HEK293 (cell line): Measurements from ENCODE around the gene NOTCH3.
A peak's percentile ranks its signal among the peaks of the same experiment; 100 is the strongest.

ENCODE experiments used
- FEZF1 ChIP-seq: fragments of 450-650 bp; formaldehyde crosslinking; IDR thresholded peaks from 2 replicates; pipeline ENCODE4 v1.5.1; 2016; ENCODE audit warnings: missing biosample characterization, missing genetic modification characterization
- GFI1B ChIP-seq: fragments of 450-650 bp; formaldehyde crosslinking; IDR thresholded peaks from 2 replicates; pipeline ENCODE4 v1.5.1; 2016; ENCODE audit warnings: missing biosample characterization, missing genetic modification characterization
- GLIS2 ChIP-seq: fragments of 450-650 bp; formaldehyde crosslinking; IDR thresholded peaks from 2 replicates; pipeline ENCODE4 v1.5.1; 2016; ENCODE audit warnings: missing biosample characterization, missing genetic modification characterization
- KLF8 ChIP-seq: fragments of 450-650 bp; formaldehyde crosslinking; IDR thresholded peaks from 2 replicates; pipeline ENCODE4 v1.5.1; 2016; ENCODE audit warnings: missing biosample characterization, missing genetic modification characterization
- KLF9 ChIP-seq: fragments of 450-650 bp; formaldehyde crosslinking; IDR thresholded peaks from 2 replicates; pipeline ENCODE4 v1.5.1; 2016; ENCODE audit warnings: missing biosample characterization, missing genetic modification characterization, low read depth
- MYNN ChIP-seq: fragments of 450-650 bp; formaldehyde crosslinking; IDR thresholded peaks from 2 replicates; pipeline ENCODE4 v1.5.1; 2016; ENCODE audit warnings: missing biosample characterization, missing genetic modification characterization, borderline replicate concordance
- MZF1 ChIP-seq: fragments of 450-650 bp; formaldehyde crosslinking; IDR thresholded peaks from 2 replicates; pipeline ENCODE4 v1.5.1; 2017; ENCODE audit warnings: missing biosample characterization, missing genetic modification characterization, borderline replicate concordance
- PRDM4 ChIP-seq: fragments of 450-650 bp; formaldehyde crosslinking; IDR thresholded peaks from 2 replicates; pipeline ENCODE4 v1.5.1; 2017; ENCODE audit warnings: missing biosample characterization, missing genetic modification characterization
- SALL2 ChIP-seq: fragments of 450-650 bp; formaldehyde crosslinking; IDR thresholded peaks from 2 replicates; pipeline ENCODE4 v1.5.0; 2017; ENCODE audit warnings: missing biosample characterization, mild to moderate bottlenecking, missing genetic modification characterization, borderline replicate concordance
- SCRT2 ChIP-seq: fragments of 450-650 bp; formaldehyde crosslinking; IDR thresholded peaks from 2 replicates; pipeline ENCODE4 v1.5.1; 2016; ENCODE audit warnings: missing biosample characterization, missing genetic modification characterization
- SETDB1 ChIP-seq: IDR thresholded peaks from one replicate; pipeline ENCODE4 v1.6.1; 2017; ENCODE audit warnings: mild to moderate bottlenecking, low read length, moderate library complexity, mixed read lengths; ENCODE audit not compliant: insufficient read length
- SP2 ChIP-seq: fragments of 450-650 bp; formaldehyde crosslinking; IDR thresholded peaks from 2 replicates; pipeline ENCODE4 v1.5.1; 2016; ENCODE audit warnings: missing biosample characterization, missing genetic modification characterization
- WT1 ChIP-seq: fragments of 450-650 bp; formaldehyde crosslinking; IDR thresholded peaks from 2 replicates; pipeline ENCODE4 v1.5.1; 2016; ENCODE audit warnings: missing biosample characterization, missing genetic modification characterization
- ZBTB48 ChIP-seq: fragments of 450-650 bp; formaldehyde crosslinking; IDR thresholded peaks from 2 replicates; pipeline ENCODE4 v1.5.1; 2016; ENCODE audit warnings: missing biosample characterization, missing genetic modification characterization
- ZBTB49 ChIP-seq: fragments of 450-650 bp; formaldehyde crosslinking; IDR thresholded peaks from 2 replicates; pipeline ENCODE4 v1.5.1; 2016; ENCODE audit warnings: missing biosample characterization, missing genetic modification characterization, low read depth
- ZBTB8A ChIP-seq: fragments of 450-650 bp; formaldehyde crosslinking; IDR thresholded peaks from 2 replicates; pipeline ENCODE4 v1.5.1; 2016; ENCODE audit warnings: missing biosample characterization, missing genetic modification characterization
- ZFP69B ChIP-seq: fragments of 450-650 bp; formaldehyde crosslinking; IDR thresholded peaks from 2 replicates; pipeline ENCODE4 v1.5.1; 2016; ENCODE audit warnings: missing biosample characterization, missing genetic modification characterization
- ZNF133 ChIP-seq: fragments of 450-650 bp; formaldehyde crosslinking; IDR thresholded peaks from 2 replicates; pipeline ENCODE4 v1.5.1; 2016; ENCODE audit warnings: missing biosample characterization, missing genetic modification characterization
- ZNF169 ChIP-seq: fragments of 450-650 bp; formaldehyde crosslinking; IDR thresholded peaks from 2 replicates; pipeline ENCODE4 v1.5.1; 2016; ENCODE audit warnings: missing biosample characterization, missing genetic modification characterization
- ZNF18 ChIP-seq: fragments of 450-650 bp; formaldehyde crosslinking; IDR thresholded peaks from 2 replicates; pipeline ENCODE4 v1.5.1; 2016; ENCODE audit warnings: missing biosample characterization, missing genetic modification characterization
- ZNF24 ChIP-seq: fragments of 450-650 bp; formaldehyde crosslinking; IDR thresholded peaks from 2 replicates; pipeline ENCODE4 v1.5.1; 2016; ENCODE audit warnings: missing biosample characterization, missing genetic modification characterization
- ZNF266 ChIP-seq: fragments of 450-650 bp; formaldehyde crosslinking; IDR thresholded peaks from 2 replicates; pipeline ENCODE4 v1.5.1; 2016; ENCODE audit warnings: missing biosample characterization, missing genetic modification characterization, low read depth
- ZNF394 ChIP-seq: fragments of 450-650 bp; formaldehyde crosslinking; IDR thresholded peaks from 2 replicates; pipeline ENCODE4 v1.5.1; 2016; ENCODE audit warnings: missing biosample characterization, missing genetic modification characterization, mild to moderate bottlenecking, moderate library complexity, borderline replicate concordance
- ZNF530 ChIP-seq: fragments of 450-650 bp; formaldehyde crosslinking; IDR thresholded peaks from 2 replicates; pipeline ENCODE4 v1.5.1; 2016; ENCODE audit warnings: low read depth, missing biosample characterization, missing genetic modification characterization
- ZNF555 ChIP-seq: fragments of 450-650 bp; formaldehyde crosslinking; conservative IDR thresholded peaks from 2 replicates; pipeline ENCODE4 v1.5.1; 2017; ENCODE audit warnings: missing biosample characterization, mild to moderate bottlenecking, missing genetic modification characterization, inconsistent platforms
- ZNF560 ChIP-seq: fragments of 450-650 bp; formaldehyde crosslinking; IDR thresholded peaks from 2 replicates; pipeline ENCODE4 v1.5.1; 2017; ENCODE audit warnings: missing biosample characterization, missing genetic modification characterization, borderline replicate concordance
- ZNF580 ChIP-seq: fragments of 450-650 bp; formaldehyde crosslinking; IDR thresholded peaks from 2 replicates; pipeline ENCODE4 v1.5.1; 2016; ENCODE audit warnings: missing biosample characterization, missing genetic modification characterization
- ZNF585B ChIP-seq: fragments of 450-650 bp; formaldehyde crosslinking; IDR thresholded peaks from 2 replicates; pipeline ENCODE4 v1.5.1; 2016; ENCODE audit warnings: missing biosample characterization, missing genetic modification characterization
- ZNF624 ChIP-seq: fragments of 450-650 bp; formaldehyde crosslinking; IDR thresholded peaks from 2 replicates; pipeline ENCODE4 v1.5.1; 2017; ENCODE audit warnings: missing biosample characterization, missing genetic modification characterization
- ZNF658 ChIP-seq: fragments of 450-650 bp; formaldehyde crosslinking; IDR thresholded peaks from 2 replicates; pipeline ENCODE4; 2016; ENCODE audit warnings: missing biosample characterization, missing genetic modification characterization
- ZNF768 ChIP-seq: fragments of 450-650 bp; formaldehyde crosslinking; IDR thresholded peaks from 2 replicates; pipeline ENCODE4 v1.5.1; 2018; ENCODE audit warnings: missing biosample characterization, mild to moderate bottlenecking, missing genetic modification characterization
- ZNF776 ChIP-seq: fragments of 450-650 bp; formaldehyde crosslinking; IDR thresholded peaks from 2 replicates; pipeline ENCODE4 v1.5.0; 2017; ENCODE audit warnings: missing biosample characterization, missing genetic modification characterization, borderline replicate concordance
- ZNF843 ChIP-seq: fragments of 450-650 bp; formaldehyde crosslinking; IDR thresholded peaks from 2 replicates; pipeline ENCODE4 v1.5.1; 2016; ENCODE audit warnings: missing biosample characterization, missing genetic modification characterization

Gene NOTCH3

GRCh38 chr19:15195371-15196334 is 5.1 kb downstream of the NOTCH3 start (continued):
- TF ChIP-seq ZNF580 (tag by site-specific recombination), result no peak
- no peak for TF ChIP-seq ZNF555 (tag by site-specific recombination)
- peak; percentile 65 for TF ChIP-seq GLIS2 (tag by site-specific recombination)
- no peak for TF ChIP-seq ZNF394 (tag by site-specific recombination)
- TF ChIP-seq ZNF624, result no peak
- TF ChIP-seq ZNF560 (tag by site-specific recombination), result no peak
- TF ChIP-seq WT1 (tag by site-specific recombination), result no peak
- no peak for TF ChIP-seq ZNF24 (tag by site-specific recombination)
- no peak for TF ChIP-seq ZNF843
- TF ChIP-seq SCRT2 (tag by site-specific recombination), result peak; percentile 44; the same call in 1 of the 2 replicates
- TF ChIP-seq ZFP69B (tag by site-specific recombination), result no peak
- TF ChIP-seq SETDB1, result no peak
- TF ChIP-seq ZNF18 (tag by site-specific recombination), result no peak
- no peak for TF ChIP-seq SALL2 (tag by site-specific recombination)
- no peak for TF ChIP-seq ZBTB49 (tag by site-specific recombination)
- TF ChIP-seq ZNF530 (tag by site-specific recombination), result no peak
- peak; percentile 17; the same call in 1 of the 2 replicates for TF ChIP-seq SP2 (tag by site-specific recombination)
- TF ChIP-seq ZNF585B (tag by site-specific recombination), result no peak
- no peak for TF ChIP-seq ZNF266
- TF ChIP-seq ZNF658, result no peak
- peak; percentile 85 for TF ChIP-seq KLF8 (tag by site-specific recombination)
- TF ChIP-seq ZNF133 (tag by site-specific recombination), result no peak
- no peak for TF ChIP-seq MZF1 (tag by site-specific recombination)
- TF ChIP-seq ZNF768 (tag by site-specific recombination), result no peak
- TF ChIP-seq MYNN (tag by site-specific recombination), result no peak
- no peak for TF ChIP-seq ZNF169 (tag by site-specific recombination)
- TF ChIP-seq ZNF776 (tag by site-specific recombination), result no peak
- TF ChIP-seq ZBTB48 (tag by site-specific recombination), result no peak
- peak; percentile 62 for TF ChIP-seq KLF9
- no peak for TF ChIP-seq GFI1B (tag by site-specific recombination)
- TF ChIP-seq ZBTB8A, result peak; percentile 64
- no peak for TF ChIP-seq PRDM4
- no peak for TF ChIP-seq FEZF1 (tag by site-specific recombination)
